Measurements from ENCODE around the gene RPS15A.
"Not testable (repeated sequence)": the region's sequence is repeated elsewhere in the genome, so short reads cannot be mapped to it uniquely, and the experiment has no call there.

Gene RPS15A

GRCh38 chr16:18738768-18739167, 51.4 kb downstream of the RPS15A start:
- not testable (repeated sequence) for H3K4me1 ChIP-seq (ENCODE audit: control insufficient read depth, insufficient read depth, low read length); H3K4me3 ChIP-seq (ENCODE audit: low read depth, low read length); H3K27ac ChIP-seq (ENCODE audit: low read depth, low read length); H3K9ac ChIP-seq (ENCODE audit: low read depth, low read length); H3K27me3 ChIP-seq (ENCODE audit: control insufficient read depth, insufficient read depth, low read length); H3K36me3 ChIP-seq (ENCODE audit: control insufficient read depth, insufficient read depth, low read length); H3K9me3 ChIP-seq (ENCODE audit: control insufficient read depth, insufficient read depth, low read length)

GRCh38 chr16:18734279-18734678, 55.9 kb downstream of the RPS15A start:
- not testable (repeated sequence) for H3K36me3 ChIP-seq (ENCODE audit: control insufficient read depth, insufficient read depth, low read length); H3K27me3 ChIP-seq (ENCODE audit: control insufficient read depth, insufficient read depth, low read length); H3K9me3 ChIP-seq (ENCODE audit: control insufficient read depth, insufficient read depth, low read length); H3K9ac ChIP-seq (ENCODE audit: low read depth, low read length); H3K4me1 ChIP-seq (ENCODE audit: control insufficient read depth, insufficient read depth, low read length); H3K27ac ChIP-seq (ENCODE audit: low read depth, low read length); H3K4me3 ChIP-seq (ENCODE audit: low read depth, low read length)
